Astrocyte of the cerebellum (primary cell): Measurements from ENCODE around the gene ALOX5.

Experiments
- DNase-seq: peaks from one replicate; pipeline ENCODE4 v3.0.0-alpha.2; 2011; ENCODE audit warnings: low read depth
- H3K4me3 ChIP-seq: 2 replicates; pipeline ENCODE4 v1.5.1; 2011; ENCODE audit warnings: mild to moderate bottlenecking, low read depth, low read length, moderate library complexity
- in situ Hi-C: cut with HindIII; loops from 2 replicates; pipeline ENCODE4 v1.10.0; 2017; ENCODE audit warnings: low sequenced_read_pairs
- TF ChIP-seq, protein P1 (sequence below): IDR thresholded peaks from 2 replicates; pipeline ENCODE4 v1.5.1; 2012; ENCODE audit warnings: low read length, low read depth, moderate library complexity, mild to moderate bottlenecking; ENCODE audit errors: missing control alignments

ALOX5 gene

DNA sequence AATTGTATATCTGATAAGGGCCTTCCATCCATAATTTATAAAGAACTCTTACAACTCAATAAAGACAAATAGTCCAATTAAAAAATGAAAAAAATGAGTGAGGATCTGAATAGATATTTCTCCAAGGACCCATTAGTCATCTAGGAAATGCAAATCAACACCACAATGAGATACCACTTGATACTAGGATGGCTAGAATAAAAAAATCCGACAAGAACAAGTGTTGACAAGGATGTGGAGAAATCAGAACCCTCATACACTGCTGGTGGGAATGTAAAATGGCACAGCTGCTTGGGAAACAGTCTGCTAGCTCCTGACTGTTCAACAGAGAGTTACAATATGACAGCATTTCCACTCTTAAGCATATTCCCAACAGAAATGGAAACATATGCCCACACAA lies 24.6 kb downstream of the ALOX5 start:
- in situ Hi-C loops, result no loop called here
- no peak for DNase-seq
- TF ChIP-seq, protein P1, sequence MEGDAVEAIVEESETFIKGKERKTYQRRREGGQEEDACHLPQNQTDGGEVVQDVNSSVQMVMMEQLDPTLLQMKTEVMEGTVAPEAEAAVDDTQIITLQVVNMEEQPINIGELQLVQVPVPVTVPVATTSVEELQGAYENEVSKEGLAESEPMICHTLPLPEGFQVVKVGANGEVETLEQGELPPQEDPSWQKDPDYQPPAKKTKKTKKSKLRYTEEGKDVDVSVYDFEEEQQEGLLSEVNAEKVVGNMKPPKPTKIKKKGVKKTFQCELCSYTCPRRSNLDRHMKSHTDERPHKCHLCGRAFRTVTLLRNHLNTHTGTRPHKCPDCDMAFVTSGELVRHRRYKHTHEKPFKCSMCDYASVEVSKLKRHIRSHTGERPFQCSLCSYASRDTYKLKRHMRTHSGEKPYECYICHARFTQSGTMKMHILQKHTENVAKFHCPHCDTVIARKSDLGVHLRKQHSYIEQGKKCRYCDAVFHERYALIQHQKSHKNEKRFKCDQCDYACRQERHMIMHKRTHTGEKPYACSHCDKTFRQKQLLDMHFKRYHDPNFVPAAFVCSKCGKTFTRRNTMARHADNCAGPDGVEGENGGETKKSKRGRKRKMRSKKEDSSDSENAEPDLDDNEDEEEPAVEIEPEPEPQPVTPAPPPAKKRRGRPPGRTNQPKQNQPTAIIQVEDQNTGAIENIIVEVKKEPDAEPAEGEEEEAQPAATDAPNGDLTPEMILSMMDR, result no peak
- H3K4me3 ChIP-seq, result no peak overlapping the region

DNA sequence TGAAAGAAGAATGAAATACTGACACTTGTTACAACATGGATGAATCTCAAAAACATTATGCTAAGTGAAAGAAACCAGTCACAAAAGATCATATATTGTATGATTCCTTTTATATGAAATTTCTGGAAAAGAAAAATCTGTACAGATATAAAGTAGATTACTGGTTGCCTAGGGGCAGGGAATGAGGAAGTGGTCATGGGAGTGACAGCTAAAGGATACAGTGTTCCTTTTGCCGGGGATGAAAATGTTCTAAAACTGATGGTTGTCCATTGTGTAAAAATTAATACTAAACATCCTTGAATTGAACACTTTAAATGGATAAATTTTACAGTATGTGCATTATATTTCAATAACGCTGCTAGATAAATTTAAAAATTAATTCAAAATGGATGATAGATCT lies 25.1 kb downstream of the ALOX5 start:
- H3K4me3 ChIP-seq, result no peak overlapping the region
- no peak for DNase-seq
- in situ Hi-C loops, result no loop called here
- TF ChIP-seq, protein P1, result no peak

DNA sequence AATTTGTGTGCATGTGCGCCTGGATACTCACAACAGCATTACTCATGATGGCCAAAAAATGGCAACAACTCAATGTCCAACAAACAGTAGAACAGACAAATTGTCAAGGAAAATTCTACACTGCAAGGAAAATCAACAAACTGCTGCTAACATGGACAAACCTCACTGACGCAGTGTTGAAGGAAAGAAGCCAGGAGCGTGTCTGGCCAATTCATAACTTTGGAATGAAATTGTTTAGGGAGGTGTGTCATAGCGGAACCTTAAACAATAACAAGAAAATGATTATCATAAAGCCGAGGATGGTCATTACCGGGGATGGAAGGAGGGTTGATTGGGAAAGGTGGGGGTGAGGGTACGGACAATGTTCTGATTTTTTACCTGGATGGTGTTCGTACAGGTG lies 29.1 kb downstream of the ALOX5 start:
- H3K4me3 ChIP-seq, result no peak overlapping the region
- in situ Hi-C loops, result no loop called here
- no peak for DNase-seq
- TF ChIP-seq, protein P1, result no peak

DNA sequence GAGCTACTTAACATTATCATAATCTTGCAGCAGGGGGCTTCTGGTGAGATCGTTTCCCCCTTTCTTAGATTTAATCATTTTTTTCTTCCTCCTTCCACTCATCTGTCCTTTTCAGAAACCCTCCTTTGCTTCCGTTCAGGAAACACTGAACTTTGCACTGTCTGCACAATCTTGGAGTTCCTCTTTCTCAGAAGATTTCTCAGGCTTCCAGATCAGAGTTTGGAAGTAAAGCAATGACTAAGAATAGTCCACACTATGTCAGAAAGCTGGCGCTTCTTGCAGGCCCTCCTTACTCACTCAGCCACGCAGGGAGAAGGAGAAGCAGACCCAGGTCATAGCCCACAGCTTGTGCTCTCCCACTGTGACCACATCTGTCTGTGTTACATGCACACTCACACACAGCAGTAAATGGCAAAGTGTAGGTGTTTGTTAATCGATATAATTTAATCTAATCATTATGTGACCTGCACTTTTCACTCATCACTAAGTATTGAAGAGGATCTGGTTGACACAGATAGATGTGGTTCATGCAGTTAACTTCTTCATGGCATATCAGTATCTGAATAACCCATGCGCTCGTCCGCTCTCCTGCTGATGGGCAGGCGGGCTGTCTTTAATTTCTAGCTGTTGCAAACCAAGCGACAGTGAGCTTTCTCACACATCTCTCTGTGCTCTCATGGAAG lies 30.2 kb downstream of the ALOX5 start:
- TF ChIP-seq, protein P1, result no peak
- no peak for DNase-seq
- in situ Hi-C loops, result no loop called here
- no peak overlapping the region for H3K4me3 ChIP-seq

DNA sequence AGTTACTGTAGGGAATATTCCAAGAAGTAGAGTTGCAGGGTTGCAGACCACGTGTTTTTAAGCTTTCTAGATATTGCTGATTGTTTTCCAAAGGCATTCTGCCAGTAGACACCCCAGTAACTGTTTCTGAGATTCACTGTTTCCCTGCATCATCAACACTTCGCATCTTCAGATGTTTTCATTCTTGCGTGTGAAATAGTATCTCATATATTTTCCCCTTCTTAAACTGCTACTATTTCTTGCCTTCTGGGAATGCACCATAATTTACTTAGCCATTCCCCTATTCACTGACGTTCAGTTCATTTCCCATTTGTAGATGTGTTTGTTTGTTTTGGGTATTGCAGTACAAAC lies 30.7 kb downstream of the ALOX5 start:
- no peak for DNase-seq
- in situ Hi-C loops, result no loop called here
- TF ChIP-seq, protein P1, result no peak
- no peak overlapping the region for H3K4me3 ChIP-seq

DNA sequence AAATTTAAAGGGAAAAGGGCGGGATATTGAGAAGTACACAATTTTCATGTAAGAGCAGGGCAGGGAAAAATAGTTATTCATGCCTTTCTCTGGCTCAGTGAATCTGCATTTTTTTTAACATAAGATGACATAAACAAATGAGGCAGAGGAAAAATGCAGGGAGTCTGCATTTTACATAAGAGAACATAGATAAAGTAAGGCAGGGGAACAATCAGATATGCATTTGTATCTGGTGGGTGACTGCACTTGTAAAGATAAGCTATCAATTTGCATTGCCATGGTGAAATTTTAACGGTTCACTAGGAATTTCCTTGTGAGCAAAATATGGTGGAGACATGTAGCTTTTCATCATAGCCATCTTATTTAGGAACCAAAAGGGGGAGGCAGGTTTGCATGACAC lies 33.5 kb downstream of the ALOX5 start:
- in situ Hi-C loops, result no loop called here
- DNase-seq, result no peak
- TF ChIP-seq, protein P1, result no peak
- no peak overlapping the region for H3K4me3 ChIP-seq
